NOMO-1 (cell line): ENCODE data around the gene COL28A1.
"Not testable (repeated sequence)": the region's sequence is repeated elsewhere in the genome, so short reads cannot be mapped to it uniquely, and the experiment has no call there.

Source experiments
- DNase-seq, 2 experiments: peaks; one replicate each; lab custom pipeline; 2025; ENCODE audit not compliant: unreplicated experiment in 2 of 2; lab: John Stamatoyannopoulos, UW

COL28A1 gene

GRCh38 chr7:7563269-7563668, 27.6 kb upstream of the COL28A1 start:
- no peak for DNase-seq

GRCh38 chr7:7562736-7563135, 27.1 kb upstream of the COL28A1 start:
- DNase-seq, result no peak

GRCh38 chr7:7561591-7561990, 25.9 kb upstream of the COL28A1 start:
- DNase-seq, result not testable (repeated sequence)

- DNase-seq, result no peak
Observed at GRCh38 chr7:7557252-7557651, 21.6 kb upstream of the COL28A1 start.

GRCh38 chr7:7556852-7557251, 21.2 kb upstream of the COL28A1 start:
- DNase-seq, result no peak

- DNase-seq, result no peak
Observed at GRCh38 chr7:7554649-7555575, 19.2 kb upstream of the COL28A1 start.

GRCh38 chr7:7554021-7554432, 18.4 kb upstream of the COL28A1 start:
- DNase-seq, result peak in 1 of 2 experiments; percentile 66

- no peak for DNase-seq
Observed at GRCh38 chr7:7553386-7553785, 17.7 kb upstream of the COL28A1 start.

- no peak for DNase-seq
Observed at GRCh38 chr7:7552199-7552598, 16.5 kb upstream of the COL28A1 start.

- DNase-seq, result no peak
Observed at GRCh38 chr7:7550663-7551062, 15.0 kb upstream of the COL28A1 start.

- no peak for DNase-seq
Observed at GRCh38 chr7:7548407-7548806, 12.7 kb upstream of the COL28A1 start.

- no peak for DNase-seq
Observed at GRCh38 chr7:7542251-7542835, 6.7 kb upstream of the COL28A1 start.

GRCh38 chr7:7539711-7540110, 4.0 kb upstream of the COL28A1 start:
- no peak for DNase-seq

- no peak for DNase-seq
Observed at GRCh38 chr7:7539152-7539551, 3.5 kb upstream of the COL28A1 start.

- no peak for DNase-seq
Observed at GRCh38 chr7:7537711-7538110, 2.0 kb upstream of the COL28A1 start.

- no peak for DNase-seq
Observed at GRCh38 chr7:7536396-7537019, 835 bp upstream of the COL28A1 start.

GRCh38 chr7:7533831-7534430, 1.7 kb downstream of the COL28A1 start:
- no peak for DNase-seq

GRCh38 chr7:7529328-7529727, 6.3 kb downstream of the COL28A1 start:
- DNase-seq, result no peak

GRCh38 chr7:7527047-7527446, 8.6 kb downstream of the COL28A1 start:
- no peak for DNase-seq

GRCh38 chr7:7526006-7526405, 9.7 kb downstream of the COL28A1 start:
- no peak for DNase-seq

GRCh38 chr7:7524121-7524520, 11.6 kb downstream of the COL28A1 start:
- no peak for DNase-seq
